ENCODE data around the gene PYDC1.

- TF ChIP-seq POLR2A (IDR thresholded peaks at IDR 0.05) (no peak), CTCF (IDR thresholded peaks at IDR 0.05) (no peak)
Measured at GRCh38 chr16:31182391-31182790, 34.5 kb downstream of the PYDC1 start.
